Astrocyte (in vitro differentiated cells and primary cell): ENCODE data around the gene ZXDC.

Experiments used
- CTCF ChIP-seq: IDR thresholded peaks from 2 replicates; pipeline ENCODE4 v1.5.1; 2011; ENCODE audit warnings: low read depth, mild to moderate bottlenecking, inconsistent platforms, low read length, moderate library complexity; ENCODE audit not compliant: insufficient read depth
- EZH2 ChIP-seq: IDR thresholded peaks from 2 replicates; pipeline ENCODE4 v1.6.1; 2012; ENCODE audit warnings: mild to moderate bottlenecking, low read length, inconsistent platforms; ENCODE audit not compliant: insufficient read depth

GRCh38 chr3:126493051-126493450 lies 17.4 kb upstream of the ZXDC start:
- TF ChIP-seq CTCF, result no peak
- TF ChIP-seq EZH2, result no peak
